Islet of Langerhans (tissue), 1 donor: ENCODE data around the gene RNF181.
"Not testable (repeated sequence)": the region's sequence is repeated elsewhere in the genome, so short reads cannot be mapped to it uniquely, and the experiment has no call there.

Source experiments
- FAIRE-seq: peaks from one replicate; lab custom pipeline; 2011; peaks lifted over from hg19 to GRCh38; lab: Jason Lieb, UNC

Gene RNF181

DNA sequence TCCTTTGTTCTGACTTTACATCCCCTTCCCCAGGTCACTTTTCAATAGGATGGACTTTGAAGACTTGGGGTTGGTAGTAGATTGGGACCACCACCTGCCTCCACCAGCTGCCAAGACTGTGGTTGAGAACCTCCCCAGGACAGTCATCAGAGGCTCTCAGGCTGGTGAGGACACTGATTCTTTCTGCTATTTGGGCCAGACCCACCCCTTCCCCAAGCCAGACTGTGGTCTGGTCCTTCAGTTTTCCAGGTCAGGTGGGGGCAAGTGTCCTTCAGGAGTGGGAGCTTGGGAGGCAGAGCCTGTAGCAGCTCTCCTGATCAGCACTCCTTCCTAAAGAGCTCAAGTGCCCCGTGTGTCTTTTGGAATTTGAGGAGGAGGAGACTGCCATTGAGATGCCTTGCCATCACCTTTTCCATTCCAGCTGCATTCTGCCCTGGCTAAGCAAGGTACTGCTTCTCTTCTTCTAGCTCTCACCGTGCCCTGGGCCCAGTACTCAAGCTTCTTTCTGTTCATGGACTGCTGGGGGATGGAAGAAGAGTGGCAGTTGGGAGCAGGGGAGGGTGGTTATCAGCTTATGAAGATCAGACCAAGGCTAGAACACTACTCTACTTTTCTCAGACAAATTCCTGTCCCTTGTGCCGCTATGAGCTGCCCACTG is 1.1 kb downstream of the RNF181 start:
- no peak for FAIRE-seq

DNA sequence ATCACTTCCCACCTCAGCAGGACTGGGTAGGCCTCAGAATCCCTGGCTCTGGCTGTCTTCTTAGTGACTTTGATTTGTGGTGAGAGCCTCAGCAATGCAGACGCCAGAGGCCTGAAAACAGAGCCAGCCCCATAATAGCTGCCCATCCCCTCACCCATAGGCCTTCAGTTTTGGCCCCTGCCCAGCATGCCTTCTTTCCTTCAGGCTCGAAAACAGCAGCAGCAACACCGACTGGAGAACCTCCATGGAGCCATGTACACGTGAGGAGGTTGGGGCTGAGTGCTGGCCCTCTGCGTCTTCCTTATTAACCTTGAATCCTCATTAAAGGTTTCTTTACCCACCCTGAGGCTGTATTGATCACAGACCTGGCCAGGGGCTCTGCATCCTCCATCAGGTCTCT is 1.7 kb downstream of the RNF181 start:
- no peak for FAIRE-seq

DNA sequence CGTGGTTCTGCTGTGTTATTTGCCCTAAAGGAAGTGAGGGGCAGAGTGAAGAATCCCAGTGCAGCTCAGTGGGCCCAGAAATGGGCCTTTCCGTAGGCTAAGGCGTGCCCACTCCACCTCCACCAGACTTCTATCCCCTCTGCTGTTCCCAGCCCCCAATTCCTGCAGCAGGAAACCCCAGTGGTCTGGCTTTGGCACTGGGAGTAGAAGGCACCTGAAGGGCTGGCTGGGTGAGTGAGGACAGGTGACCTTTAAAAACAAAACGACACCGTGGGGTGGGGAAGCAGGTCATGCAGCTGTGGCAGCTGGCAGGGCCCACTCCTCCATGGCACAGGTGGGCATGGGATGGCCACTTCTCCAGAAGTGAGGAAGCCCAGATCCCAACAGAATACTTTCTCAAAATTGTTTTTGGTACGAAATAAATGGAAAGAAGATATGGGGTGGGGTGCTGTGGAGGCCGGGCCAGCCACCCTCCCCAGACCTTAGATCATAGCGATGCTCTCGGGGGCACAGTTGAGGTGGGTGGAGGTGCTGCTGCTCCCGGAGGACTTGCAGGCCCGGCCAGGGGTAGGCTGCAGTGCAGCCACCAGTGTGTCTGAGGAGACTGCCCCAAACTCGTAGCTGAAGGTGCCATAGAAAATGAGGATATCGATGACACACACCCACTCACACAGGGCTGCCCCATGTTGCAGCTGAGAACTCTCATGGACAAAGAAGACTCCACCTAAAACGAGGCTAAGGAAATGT is 3.2 kb downstream of the RNF181 start:
- no peak for FAIRE-seq

DNA sequence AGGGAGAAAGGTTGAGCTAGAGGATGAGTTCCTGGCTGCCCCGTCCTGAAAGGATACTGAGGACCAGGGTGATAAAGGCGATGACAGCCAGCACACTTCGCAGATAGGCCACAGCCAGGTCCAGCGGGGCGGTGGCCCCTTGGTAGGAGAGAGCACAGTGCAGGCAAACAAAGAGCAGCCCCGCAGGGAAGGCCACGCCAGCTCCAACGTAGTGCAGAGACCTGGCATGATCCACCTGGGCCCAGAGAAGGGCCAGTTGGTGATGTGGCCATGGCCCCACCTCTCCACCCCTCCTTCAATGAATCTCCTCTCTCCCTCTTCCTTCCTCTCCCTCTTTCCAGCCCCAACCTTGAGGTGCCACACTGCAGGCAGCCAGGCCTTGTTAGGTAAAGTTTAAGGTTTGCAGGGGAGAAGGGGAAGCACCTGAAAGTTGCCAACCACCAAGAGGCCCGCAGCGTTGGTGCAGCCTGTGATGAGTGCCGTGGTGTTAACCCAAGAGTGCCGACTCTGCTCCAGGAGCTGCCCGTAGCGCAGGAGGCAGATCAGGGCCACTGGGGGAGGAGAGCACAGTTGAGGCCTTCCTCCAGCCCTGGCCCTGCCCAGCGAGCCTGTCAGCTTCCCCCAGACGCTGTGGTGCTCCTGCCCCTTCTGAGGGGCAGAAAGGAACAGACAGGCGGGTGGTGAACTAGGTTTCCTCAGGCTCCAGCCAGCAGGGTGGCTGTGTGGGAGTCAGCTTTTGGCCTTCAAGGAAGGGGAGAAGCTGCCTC is 4.1 kb downstream of the RNF181 start:
- FAIRE-seq, result no peak

DNA sequence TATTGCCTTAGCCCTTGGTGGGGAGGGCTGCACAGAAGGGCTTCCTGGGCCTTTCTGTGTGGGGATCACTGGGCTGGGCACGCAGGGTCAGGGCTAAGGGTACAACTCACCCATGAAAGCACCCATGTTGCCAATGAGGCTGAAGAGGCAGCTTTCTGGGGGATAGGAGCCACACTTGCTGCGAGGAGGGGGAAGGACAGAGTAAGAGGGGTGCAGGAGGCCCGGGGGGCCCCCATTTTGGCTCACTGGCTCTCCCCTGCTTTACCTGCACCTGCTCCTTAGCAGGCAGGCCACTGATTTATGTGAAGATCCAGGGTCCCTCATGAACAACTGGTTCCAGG is 4.7 kb downstream of the RNF181 start:
- FAIRE-seq, result no peak

DNA sequence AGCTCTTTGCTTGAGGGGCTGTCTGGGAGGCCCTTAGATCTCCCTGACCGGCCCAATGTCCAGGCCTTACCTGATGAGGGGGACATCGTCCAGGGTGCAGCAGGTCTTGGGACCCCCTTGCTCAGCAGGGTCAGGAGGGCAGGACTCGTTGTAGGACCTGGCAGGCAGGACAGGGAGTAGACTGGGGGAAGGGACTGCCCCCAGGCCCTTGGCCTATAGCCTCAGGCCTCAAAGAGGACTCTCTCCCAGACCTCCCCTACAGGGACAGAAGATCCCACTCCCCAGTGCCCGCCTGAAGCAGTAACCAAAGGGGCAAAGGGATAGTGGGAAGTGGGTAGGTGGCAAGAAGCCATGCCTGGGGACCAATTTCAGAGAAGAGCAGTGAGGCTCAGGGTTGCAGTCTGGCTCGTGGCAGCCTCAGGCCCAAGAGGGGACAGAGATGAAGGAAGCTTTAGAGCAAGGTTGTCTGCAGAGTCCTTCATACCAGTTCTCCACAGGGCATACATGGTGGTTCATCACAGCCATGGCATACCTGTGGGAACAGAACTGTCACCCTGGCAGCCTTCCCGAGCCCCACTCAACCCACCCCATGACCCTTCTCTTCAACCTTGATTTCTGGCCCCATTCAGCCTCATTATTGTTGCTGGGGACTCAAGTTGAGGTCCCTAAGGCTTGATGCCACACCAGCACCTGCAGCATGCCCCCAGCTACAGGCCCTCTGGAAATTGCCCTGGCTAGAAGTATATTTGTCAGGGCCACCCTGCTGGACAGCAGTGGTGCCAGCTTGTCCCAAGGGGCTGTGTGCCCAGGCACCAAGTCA is 5.6 kb downstream of the RNF181 start:
- FAIRE-seq, result no peak

DNA sequence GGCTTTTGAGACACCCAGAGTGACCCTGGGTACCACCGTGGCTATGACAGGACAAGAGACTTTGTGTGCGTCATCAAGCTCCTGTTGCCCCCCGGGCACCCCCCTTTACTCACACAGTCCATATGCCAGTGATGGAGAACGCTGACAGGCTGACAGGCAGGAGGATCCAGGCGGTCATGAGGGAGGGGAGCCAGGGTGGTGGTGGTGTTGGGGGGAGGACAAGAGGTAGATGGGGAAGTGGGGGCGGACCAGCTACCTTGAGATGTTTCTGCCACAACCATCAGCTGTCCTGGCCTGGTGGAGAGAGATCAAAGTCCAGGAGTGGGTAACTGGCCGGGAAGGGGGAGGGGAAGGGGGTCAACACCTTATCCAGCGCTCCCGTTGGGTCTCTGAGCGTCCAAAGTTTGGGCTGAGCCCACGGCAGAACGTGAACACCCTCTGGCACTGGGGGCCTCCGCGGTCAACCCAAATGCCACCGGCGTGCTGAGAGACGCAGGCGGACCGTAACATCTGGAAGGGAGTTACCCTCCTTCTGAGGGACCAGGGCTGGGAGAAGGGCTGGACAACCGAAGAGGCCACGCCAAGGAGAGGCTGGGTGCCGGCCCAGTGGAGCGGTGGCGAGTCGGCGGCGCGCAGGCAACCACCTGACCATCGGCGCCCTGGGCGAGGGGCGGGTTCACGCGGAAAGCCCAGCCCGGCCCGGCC is 6.4 kb downstream of the RNF181 start:
- FAIRE-seq, result no peak

DNA sequence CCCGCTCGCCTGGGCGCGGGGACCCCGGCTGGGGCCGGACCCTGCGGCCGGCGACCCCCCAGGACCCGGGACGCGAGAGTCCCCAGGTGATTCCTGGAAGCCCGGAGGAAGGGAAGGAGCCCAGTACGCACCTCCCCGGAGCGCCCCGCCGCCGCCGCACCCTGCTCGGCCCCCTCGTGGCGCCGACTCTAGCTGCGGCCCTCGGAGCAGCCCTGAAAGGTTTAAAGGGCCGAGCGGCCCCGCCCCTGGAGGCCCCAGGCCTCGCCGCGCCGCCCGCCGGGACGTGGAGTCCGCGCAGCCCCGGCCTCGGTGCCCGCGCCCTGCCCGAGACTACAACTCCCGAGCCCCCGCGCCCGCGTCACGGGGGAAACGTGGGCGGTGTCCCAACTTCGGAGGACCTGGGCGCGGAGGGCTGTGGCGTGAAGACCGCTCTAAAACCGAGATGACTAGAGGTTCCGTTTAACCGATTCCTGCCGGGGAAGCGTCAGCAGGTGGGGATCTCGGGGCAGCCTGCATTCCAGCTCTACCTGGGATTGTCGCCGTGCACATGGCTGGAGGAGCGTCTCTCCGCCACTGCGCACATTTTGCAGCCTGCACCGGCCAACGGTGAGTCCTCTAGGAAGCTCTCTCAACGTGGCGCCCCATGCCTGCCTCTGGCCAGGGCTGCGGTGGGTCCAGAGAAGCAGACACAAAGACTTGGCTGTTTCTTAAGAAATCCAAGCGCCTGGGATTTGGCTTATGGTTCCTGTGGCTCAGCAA is 7.1 kb downstream of the RNF181 start, which contains the start of gene TMEM150A:
TMEM150A (minus strand) TSS at position 223 of the 759 bp plus-strand sequence. CDS start 750 bp downstream, outside the sequence.
- FAIRE-seq, result no peak

DNA sequence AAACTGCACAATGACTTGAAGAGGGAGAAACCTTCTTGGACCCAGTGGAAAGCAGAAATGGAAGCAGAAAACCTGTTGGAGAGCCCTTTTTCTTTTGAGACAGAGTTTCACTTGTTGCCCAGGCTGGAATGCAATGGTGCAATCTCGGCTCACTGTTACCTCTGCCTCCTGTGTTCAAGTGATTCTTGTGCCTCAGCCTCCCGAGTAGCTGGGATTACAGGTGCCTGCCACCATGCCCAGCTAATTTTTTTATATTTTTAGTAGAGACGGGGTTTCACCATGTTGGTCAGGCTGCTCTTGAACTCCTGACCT is 8.5 kb downstream of the RNF181 start:
- FAIRE-seq, result not testable (repeated sequence)

DNA sequence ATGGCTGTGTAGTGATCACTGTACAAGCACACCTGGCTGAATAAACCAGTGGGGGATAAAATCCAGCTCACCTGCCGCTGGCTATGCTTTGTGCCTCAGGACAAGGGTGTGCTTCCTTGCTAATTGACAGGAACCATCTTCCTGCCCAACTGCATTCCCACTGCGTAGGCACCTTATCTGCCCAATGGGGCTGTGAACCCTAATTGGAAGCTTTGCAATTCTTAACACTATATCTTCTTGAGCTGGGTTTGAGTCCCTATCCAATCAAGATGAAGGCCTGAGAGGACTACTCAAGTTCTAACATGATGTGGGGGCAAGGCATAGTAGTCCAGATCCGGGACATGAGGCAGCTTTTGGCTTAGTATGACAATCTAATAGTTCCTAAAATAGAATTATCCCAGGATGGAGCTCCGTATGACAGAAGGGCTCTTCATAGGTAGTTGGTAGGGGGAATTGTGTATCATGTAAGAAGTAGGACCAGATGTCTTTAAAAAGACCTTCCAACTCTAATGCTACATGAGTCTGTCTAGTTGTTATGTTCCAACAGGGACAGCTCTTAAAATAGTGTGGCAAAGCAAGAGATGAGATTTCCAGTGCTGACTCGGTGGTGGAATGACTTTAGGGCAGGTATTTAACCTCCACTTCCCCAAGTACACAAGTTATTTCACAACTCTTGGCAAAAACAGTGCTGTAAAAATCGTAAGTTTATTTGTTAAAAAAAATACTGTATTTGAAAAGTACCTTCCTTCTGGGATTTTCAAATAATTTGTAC is 9.2 kb downstream of the RNF181 start:
- FAIRE-seq, result no peak

DNA sequence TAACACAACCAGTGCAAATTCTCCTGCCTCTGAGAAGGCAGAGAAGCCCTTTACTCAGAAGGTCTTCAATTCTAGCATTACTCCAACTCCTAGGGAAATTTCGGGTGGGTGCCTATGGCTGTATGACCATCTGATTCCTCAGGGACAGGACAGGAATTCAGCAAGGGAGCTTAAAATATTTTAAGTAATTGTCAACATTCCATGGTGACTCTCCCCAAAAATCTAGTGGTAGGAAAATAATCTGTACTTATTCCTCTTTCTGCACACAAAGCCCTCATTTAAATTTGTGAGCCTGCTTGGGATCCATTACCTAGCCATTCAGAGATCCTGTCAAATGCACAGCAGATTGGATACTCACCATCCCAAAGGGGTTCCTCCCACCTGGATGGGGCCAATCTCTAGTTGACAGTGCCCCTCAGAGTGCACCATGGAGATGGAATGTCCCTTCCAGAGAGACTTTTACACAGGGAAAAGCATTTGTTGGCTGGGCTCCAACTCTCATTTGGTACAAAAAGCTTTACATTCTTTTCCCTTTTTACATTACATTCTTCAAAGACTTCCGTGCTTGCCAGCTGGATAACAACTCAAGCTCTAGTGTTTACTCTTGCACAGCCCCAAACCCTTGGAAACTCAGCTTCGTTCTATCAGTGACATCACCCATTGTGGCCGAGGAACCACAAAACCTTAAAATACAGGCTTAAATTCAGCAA is 10.0 kb downstream of the RNF181 start:
- FAIRE-seq, result no peak

DNA sequence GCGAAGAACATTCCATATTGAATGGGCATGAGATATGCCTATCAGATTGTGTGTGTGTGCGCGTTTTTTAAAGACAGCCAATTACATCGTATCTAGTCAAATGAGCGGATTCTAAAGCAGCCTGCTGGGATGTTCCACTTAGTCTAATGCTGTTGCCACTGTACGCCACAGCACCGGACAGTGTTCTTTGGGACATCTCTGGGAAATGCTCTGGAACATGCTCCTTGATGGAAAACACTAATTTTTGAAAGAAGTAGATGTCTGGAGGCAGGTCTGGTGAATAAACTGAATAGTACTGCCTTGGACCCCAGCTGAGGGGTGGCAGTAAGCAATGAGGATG is 10.5 kb downstream of the RNF181 start:
- FAIRE-seq, result no peak

DNA sequence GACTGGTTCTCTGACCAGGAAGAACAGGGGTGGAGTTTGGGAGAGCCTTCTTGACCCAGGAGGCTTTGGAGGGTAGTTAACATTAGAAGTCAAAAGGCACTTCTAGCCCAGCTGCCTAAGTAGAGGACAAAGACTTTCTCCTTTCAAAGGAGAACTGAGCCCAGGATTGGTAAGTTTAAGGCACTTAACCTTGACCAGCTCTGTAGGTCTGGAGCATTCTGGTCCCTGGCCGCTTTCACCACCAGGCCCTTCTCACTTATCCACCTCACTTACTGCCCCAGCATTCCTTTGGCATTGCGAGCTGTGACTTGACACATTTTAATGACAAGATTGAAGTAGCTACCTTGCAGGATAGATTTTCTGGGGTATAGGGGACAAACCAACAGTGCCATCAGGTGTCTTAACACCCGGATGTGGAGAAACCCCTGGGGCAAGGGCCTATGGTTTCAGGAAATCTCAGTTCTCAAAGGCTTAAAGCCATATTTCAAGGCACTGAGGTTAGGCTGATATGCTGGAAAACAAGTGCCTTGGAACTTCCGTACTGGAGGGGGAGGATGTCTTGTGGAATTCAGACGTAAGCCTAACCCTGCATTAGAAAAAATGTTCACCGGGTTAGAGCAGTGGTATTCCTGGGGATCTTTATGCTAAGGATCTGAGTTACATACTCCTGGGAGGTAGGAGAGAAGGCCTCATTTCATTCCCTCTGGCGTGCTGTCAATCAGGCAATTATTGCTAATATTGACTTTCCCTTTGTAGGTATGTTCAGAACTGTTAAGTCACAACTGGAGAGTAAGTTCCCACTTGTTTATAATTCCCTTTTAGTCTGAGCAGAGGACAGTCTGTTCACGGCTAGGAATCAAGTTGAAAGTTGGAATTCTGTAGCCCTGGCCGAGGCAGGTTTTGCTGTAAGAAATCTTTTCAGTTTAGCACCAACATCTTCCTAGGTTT is 12.0 kb downstream of the RNF181 start:
- FAIRE-seq, result no peak

DNA sequence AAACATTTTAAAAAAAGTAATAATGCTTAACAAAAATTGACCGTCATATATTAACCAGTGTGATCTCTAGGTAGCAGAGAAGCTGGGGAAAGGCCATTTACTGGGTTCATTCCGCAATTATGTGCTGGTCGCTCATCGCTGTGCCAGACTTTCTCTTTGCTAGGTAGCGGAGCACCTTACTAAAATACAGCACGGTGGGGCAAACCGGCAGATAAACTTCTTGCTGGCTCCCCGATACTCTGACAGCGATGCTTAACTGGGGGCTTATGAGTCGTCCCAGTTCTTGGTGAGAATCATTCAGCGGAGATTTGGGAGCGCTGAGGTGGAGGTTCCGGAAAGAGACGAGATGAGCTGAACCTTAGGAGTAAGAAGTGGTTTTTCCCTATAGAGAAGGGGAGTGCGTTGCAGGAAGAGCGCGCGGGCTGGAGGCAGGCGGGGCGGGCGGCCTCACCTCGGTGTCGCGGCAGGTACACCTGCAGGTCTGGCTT is 15.7 kb downstream of the RNF181 start:
- no peak for FAIRE-seq

DNA sequence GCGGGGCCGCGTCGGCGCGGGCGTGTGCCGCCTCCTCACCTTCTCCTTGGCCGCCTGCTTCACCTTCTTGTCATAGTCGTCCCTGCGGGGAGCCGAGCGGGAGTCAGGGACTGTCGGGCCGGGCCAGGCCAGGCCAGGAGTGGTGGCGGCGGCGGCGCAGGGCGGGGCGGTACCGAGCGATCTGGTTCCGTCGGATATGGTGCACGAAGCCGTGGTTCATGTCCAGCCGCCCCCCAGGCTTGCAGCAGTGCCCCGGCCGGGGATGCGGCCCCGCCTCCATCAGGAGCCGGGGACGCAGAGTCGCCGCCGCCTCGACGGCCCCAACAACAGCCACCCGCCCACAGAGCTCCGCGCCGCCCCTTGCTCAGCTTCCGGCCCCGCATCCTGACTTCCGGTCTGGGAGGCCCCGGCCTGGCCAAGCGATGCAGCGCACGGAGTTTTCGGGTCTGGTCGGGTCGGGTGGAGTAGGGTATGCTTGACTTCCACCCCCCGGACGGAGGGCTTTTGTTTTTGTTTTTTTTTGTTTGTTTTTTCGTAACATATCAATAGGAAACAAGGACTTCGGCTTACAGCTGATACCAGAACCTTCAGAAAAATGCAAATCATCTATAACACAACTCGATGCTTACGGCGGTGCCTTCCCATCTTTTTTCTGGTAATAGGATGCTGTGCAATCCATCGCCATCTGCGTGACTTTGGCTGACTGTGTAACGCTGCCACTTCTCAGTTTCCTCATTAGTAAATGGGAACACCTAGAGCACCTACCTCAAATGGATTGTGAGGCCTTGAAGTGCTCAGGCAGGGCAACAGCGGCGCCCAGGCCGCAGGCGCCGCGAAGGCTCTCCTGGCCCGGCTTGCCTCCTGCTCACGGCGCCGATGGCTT is 16.4 kb downstream of the RNF181 start, which contains the start of gene C2orf68:
C2orf68 (minus strand) TSS at position 362 of the 883 bp plus-strand sequence; CDS start at position 280, 82 bp downstream.
- no peak for FAIRE-seq

DNA sequence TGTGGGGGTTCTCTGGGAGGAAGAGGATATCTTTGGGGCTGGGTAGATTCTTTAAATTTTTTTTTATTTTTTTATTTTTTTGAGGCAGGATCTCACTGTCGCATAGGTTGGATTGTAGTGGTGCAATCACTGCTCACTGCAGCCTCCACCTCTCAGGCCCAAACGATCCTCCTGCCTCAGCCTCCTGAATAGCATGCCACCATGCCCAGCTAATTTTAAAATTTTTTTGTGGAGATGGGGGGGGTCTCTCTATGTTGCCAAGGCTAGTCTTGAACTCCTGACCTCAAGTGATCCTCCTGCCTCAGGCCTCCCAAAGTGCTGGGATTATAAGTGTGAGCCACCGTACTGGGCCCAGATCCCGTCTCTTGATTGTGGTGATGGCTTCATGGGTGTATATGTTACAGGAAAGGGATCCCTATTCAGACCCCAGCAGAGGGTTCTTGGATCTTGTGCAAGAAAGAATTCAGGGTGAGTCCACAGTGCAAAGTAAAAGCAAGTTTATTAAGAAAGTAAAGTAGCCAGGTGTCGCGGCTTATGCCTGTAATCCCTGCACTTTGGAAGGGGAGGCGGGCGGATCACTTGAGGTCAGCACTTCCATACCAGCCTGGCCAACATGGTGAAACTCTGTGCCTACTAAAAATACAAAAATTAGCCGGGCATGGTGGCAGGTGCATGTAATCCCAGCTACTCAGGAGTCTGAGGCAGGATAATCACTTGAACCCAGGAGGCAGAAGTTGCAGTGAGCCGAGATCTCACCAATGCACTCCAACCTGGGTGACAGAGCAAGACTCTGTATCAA is 18.4 kb downstream of the RNF181 start:
- FAIRE-seq, result no peak
